GM15510 (cell line): ENCODE results near the gene METAP2.

Source experiments
- POLR2A ChIP-seq: IDR thresholded peaks from 3 replicates; pipeline ENCODE4 v1.6.1; 2011; ENCODE audit warnings: borderline replicate concordance; ENCODE audit not compliant: insufficient read length; ENCODE audit errors: extremely low read depth

METAP2 gene

GRCh38 chr12:95554532-95555071 lies 80.7 kb downstream of the METAP2 start:
- no peak for TF ChIP-seq POLR2A

GRCh38 chr12:95557625-95558024 lies 83.7 kb downstream of the METAP2 start:
- TF ChIP-seq POLR2A: no peak
